ENCODE results near the gene EXT2.
A peak's percentile ranks its signal among the peaks of the same experiment; 100 is the strongest.

The EXT2 gene

DNA sequence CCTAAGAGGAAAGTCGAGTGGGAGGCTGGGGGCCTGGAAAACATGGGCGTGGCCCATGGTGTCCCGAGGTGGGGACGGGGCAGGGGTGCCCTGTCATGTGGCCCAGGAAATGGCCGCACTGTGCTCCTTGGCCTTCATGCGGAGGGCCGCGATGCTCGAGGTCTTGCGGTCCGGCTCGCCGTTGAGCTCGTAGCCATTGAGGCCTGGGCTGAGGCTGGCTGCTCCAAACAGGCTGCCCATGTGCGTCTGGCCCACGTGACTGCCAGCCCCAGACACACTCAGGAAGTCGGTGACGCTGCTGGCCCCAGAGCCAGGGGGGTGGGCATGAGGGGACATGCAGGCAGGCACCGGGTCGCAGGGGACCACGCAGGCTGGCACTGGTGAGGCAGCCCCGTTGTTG is 169.3 kb downstream of the EXT2 start:
- peaks cover 45% of the 10 kb centered on the region for H3K4me1 Mint-ChIP-seq
- TF ChIP-seq, protein P1, sequence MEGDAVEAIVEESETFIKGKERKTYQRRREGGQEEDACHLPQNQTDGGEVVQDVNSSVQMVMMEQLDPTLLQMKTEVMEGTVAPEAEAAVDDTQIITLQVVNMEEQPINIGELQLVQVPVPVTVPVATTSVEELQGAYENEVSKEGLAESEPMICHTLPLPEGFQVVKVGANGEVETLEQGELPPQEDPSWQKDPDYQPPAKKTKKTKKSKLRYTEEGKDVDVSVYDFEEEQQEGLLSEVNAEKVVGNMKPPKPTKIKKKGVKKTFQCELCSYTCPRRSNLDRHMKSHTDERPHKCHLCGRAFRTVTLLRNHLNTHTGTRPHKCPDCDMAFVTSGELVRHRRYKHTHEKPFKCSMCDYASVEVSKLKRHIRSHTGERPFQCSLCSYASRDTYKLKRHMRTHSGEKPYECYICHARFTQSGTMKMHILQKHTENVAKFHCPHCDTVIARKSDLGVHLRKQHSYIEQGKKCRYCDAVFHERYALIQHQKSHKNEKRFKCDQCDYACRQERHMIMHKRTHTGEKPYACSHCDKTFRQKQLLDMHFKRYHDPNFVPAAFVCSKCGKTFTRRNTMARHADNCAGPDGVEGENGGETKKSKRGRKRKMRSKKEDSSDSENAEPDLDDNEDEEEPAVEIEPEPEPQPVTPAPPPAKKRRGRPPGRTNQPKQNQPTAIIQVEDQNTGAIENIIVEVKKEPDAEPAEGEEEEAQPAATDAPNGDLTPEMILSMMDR (IDR thresholded peaks at IDR 0.05; ENCODE audit: unreplicated experiment in 3 of 3): no peak
- peaks cover 24% of the 10 kb centered on the region for H3K27me3 Mint-ChIP-seq (ENCODE audit: low read depth)
- H3K27ac Mint-ChIP-seq: no peak overlapping the region
- no peak overlapping the region for H3K4me3 Mint-ChIP-seq
- peaks cover 5% of the 10 kb centered on the region for H3K36me3 Mint-ChIP-seq (ENCODE audit: low read depth)
- no peaks in the 10 kb centered on the region for H3K9me3 Mint-ChIP-seq

DNA sequence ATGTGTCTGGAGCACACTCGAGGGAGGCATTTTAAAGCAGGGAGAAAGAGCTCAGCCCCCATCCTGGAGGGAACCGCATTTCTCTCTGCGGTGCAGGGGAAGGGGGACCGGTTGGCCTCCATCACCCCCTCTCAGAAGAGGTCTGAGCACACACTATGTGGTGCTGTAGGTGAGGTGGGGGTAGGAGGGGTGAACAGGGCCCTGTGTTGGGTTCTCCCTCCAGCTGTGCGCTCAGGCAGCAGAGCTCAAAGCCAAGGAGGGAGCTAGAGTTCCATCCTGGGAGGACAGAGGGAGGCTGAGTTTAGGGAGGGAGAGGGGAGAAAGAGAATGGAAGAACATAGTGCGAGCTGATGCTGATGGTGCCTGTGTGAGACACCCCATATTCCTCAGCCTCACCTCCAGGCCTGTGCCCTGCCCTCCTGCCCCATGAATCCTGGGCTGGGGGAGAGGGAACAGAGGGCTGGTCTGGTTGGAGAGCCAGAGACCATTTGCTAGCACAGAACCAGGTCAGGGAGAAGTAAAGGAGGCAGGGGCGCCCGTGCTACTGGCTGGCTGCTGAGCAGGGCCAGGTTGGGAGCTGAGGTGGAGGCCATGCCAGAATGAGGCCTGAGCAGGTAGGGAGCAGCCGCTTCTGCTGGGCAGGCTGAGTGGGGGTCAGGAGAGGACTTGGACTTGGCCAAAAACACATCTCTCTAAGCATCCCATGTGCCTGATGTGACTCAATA is 170.7 kb downstream of the EXT2 start:
- Mint-ChIP-seq H3K36me3 (ENCODE audit: low read depth) (peaks cover 5% of the 10 kb centered on the region), H3K4me1 (peaks cover 45% of the 10 kb centered on the region), H3K4me3 (no peak overlapping the region), H3K27ac (peak overlapping the region in 1 of 3 experiments; percentile 27), H3K27me3 (ENCODE audit: low read depth) (peaks cover 24% of the 10 kb centered on the region), H3K9me3 (no peaks in the 10 kb centered on the region)
- TF ChIP-seq, protein P1 (IDR thresholded peaks at IDR 0.05; ENCODE audit: unreplicated experiment in 3 of 3): no peak

DNA sequence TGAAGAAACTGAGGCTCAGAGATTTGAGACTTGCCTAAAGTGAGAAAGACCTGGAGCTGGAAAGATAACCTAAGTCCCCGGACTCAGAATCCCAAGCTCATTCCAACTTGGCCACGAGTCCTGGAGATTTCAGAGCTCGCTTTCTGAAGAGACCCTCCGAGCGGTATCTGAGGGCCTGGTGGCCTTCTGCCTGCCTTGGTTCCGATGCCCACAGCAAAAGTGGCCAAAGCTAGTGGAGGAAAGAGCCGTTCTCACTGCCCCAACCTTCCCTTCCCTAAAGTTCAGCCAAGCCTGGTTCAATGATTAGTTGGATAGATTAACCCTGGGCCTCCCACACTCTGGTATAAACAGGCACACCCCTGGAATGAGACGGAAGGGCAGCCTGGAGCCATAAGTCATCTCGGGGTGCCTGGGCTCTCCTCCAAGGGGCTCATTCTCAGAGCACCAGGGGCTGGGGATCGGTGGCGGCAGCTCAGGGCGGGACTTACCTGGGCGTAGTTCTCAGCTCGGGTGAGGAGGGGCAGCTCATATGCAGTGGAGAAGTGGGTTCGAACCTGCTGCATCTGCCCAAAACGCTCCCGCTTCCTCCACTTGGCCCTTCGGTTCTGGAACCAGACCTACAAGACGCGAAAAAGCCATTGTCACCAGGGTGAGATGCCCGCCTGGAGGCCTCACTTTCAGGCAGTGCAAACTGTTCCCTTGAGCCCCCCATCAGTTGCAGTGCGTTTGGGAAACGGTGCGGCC is 171.7 kb downstream of the EXT2 start:
- peak overlapping the region in 1 of 3 experiments; percentile 3 for H3K27ac Mint-ChIP-seq
- H3K9me3 Mint-ChIP-seq: no peaks in the 10 kb centered on the region
- peaks cover 24% of the 10 kb centered on the region for H3K27me3 Mint-ChIP-seq (ENCODE audit: low read depth)
- no peak overlapping the region for H3K4me3 Mint-ChIP-seq
- peaks cover 48% of the 10 kb centered on the region for H3K4me1 Mint-ChIP-seq
- TF ChIP-seq, protein P1 (IDR thresholded peaks at IDR 0.05; ENCODE audit: unreplicated experiment in 3 of 3): no peak
- H3K36me3 Mint-ChIP-seq (ENCODE audit: low read depth): peaks cover 12% of the 10 kb centered on the region

DNA sequence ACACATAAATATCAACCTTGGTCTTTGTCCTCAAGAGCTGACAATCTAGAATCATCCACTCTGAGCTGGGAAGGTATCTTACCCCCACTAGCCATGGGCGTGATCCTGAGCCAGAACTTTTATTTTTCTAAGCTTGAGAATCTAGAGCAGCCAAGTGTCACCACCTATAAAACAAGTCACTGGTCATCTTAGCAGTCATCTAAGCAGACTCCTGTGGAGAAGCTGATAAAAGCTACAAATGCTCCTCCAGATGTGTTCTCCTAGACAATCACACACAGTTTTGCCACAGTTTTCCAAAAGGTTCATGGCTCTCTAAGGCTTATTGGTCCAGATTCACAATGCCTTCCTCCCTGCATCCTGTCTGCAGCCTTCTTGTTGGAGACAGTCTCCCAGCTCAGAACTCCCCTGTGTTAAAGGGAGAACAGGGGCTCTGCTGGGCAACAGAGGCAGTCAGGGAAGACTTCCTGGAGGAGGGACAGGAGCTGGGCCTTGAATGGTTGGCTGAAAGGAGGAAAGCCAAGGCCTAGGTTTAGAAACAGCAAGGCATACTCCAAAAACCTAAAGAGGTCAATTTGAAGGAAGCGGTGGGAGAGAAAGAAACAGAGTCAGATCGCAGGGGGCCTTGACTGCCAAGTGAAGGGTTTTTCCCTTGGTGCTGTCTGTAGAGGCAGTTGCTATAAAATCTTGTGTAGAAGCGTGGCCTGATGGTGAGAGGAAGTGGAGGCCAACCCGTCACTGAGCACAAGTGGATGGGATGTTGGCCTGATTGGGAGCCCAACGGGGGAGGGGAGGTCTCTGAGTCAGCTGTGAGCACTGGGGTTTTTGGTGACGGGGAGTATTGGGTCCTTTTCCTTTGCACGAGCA is 172.5 kb downstream of the EXT2 start:
- H3K27ac Mint-ChIP-seq: peak overlapping the region in 2 of 3 experiments; percentile 3 to 35
- peaks cover 12% of the 10 kb centered on the region for H3K36me3 Mint-ChIP-seq (ENCODE audit: low read depth)
- H3K4me3 Mint-ChIP-seq: peak overlapping the region in 1 of 3 experiments; percentile 16
- TF ChIP-seq, protein P1 (IDR thresholded peaks at IDR 0.05; ENCODE audit: unreplicated experiment in 3 of 3): no peak
- peaks cover 40% of the 10 kb centered on the region for H3K4me1 Mint-ChIP-seq
- H3K9me3 Mint-ChIP-seq: no peaks in the 10 kb centered on the region
- peaks cover 16% of the 10 kb centered on the region for H3K27me3 Mint-ChIP-seq (ENCODE audit: low read depth)

DNA sequence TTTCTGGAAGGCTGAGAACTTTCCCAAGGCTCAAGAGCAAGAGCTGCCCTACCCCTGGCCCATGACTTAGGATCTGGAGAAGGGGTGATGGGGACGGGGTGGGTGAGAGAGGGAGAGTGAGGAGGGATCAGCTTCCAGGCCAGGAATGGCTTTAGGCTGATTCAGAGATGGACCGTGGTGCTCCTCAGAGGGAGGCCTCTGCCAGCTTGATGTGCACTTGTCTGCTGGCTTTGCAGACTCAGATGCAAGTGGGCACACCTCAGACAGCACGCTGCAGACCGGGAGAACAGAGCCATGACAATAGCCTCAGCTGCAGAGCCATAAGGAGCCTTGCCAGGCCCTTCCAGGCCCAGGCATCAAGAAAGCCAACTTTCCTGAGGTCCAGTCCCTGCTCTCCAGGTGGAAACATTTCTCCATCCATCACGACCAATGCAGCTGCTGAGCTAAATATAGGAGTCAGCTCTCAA is 173.2 kb downstream of the EXT2 start:
- peaks cover 40% of the 10 kb centered on the region for H3K4me1 Mint-ChIP-seq
- TF ChIP-seq, protein P1 (IDR thresholded peaks at IDR 0.05; ENCODE audit: unreplicated experiment in 3 of 3): no peak
- H3K36me3 Mint-ChIP-seq (ENCODE audit: low read depth): peaks cover 19% of the 10 kb centered on the region
- H3K4me3 Mint-ChIP-seq: peak overlapping the region in 1 of 3 experiments; percentile 16
- H3K9me3 Mint-ChIP-seq: no peaks in the 10 kb centered on the region
- H3K27me3 Mint-ChIP-seq (ENCODE audit: low read depth): peaks cover 16% of the 10 kb centered on the region
- H3K27ac Mint-ChIP-seq: peak overlapping the region in 1 of 3 experiments; percentile 98

Measured in nephron (organoid).